Transverse colon (tissue), 4 donors: ENCODE data around the gene RAMP1. TPM values are rescaled to one million over a fixed set of nuclear protein-coding genes. Genes with fewer than 3 reads are reported as not detected.

ENCODE experiments used
- DNase-seq: peaks from one replicate; pipeline ENCODE4 v3.0.0-alpha.2; 2019
- H3K27ac ChIP-seq, 4 donors: fragments of 200-600 bp; sonication (generic); 2 replicates each; pipeline ENCODE4 v1.5.1; 2016 to 2018; ENCODE audit warnings: inconsistent platforms in 4 of 4
- H3K27me3 ChIP-seq: fragments of 200-600 bp; sonication (generic); 2 replicates; pipeline ENCODE4 v1.5.1; 2017; ENCODE audit warnings: inconsistent platforms
- H3K36me3 ChIP-seq, 4 donors: fragments of 200-600 bp; sonication (generic); 2 replicates each; pipeline ENCODE4 v1.5.1; 2017 to 2019; ENCODE audit warnings: inconsistent platforms in 4 of 4
- H3K4me1 ChIP-seq, 4 donors: fragments of 200-600 bp; sonication (generic); 2 replicates each; pipeline ENCODE4 v1.5.1; 2017 to 2020; ENCODE audit warnings: inconsistent platforms in 4 of 4
- H3K4me3 ChIP-seq, 4 donors: fragments of 200-600 bp; sonication (generic); 1 replicate in 1 of 4; 2 replicates in 3 of 4; pipeline versions ENCODE4 v1.5.1 to v1.6.1; 2017 to 2019; ENCODE audit warnings: inconsistent platforms in 4 of 4
- H3K9me3 ChIP-seq, 2 donors: fragments of 200-600 bp; sonication (generic); 2 replicates each; pipeline ENCODE4 v1.5.1; 2017 to 2019; ENCODE audit warnings: inconsistent platforms in 2 of 2
- EP300 ChIP-seq: sonication (generic); formaldehyde crosslinking; IDR thresholded peaks from one replicate; pipeline ENCODE4 v1.6.1; 2017; ENCODE audit warnings: antibody characterized with exemption, low read depth
- POLR2A ChIP-seq: fragments of 450-650 bp; IDR thresholded peaks from one replicate; pipeline ENCODE4 v1.6.1; 2016; ENCODE audit warnings: antibody characterized with exemption, mild to moderate bottlenecking, moderate library complexity
- POLR2AphosphoS5 ChIP-seq, 3 donors: sonication (generic); formaldehyde crosslinking; IDR thresholded peaks; one replicate each; pipeline ENCODE4 v1.6.1; 2016; ENCODE audit warnings: antibody characterized with exemption in 3 of 3
- WGBS, 2 donors: methylation state at CpG; one replicate each; pipeline ENCODE4 v1.1.5; 2018; ENCODE audit warnings: low coverage in 1 of 2; 5-methylcytosine and 5-hydroxymethylcytosine counted together
- in situ Hi-C, 4 donors: fragments of 200-750 bp; cut with MboI; loops; one replicate each; pipeline versions ENCODE4 v1.15.0 to v1.15.1; 2017; ENCODE audit warnings: low sequenced_read_pairs in 3 of 4, low pct_ligation_motif_present in 1 of 4, low pct_unique_long_range_greater_than_20kb in 1 of 4
- intact Hi-C: fragments of 100-400 bp; cut with DNase I; formaldehyde crosslinking; loops from one replicate; pipeline ENCODE4 v1.15.1; 2023; ENCODE audit warnings: low total_unique reads
- total RNA-seq, 4 donors: library from RNA; depleted of rRNA; stranded (reverse); fragments of >200 nt; gene quantifications; one replicate each; pipeline ENCODE4 v1.1.0, GENCODE V29; 2016
- TF ChIP-seq, protein P1 (sequence below), 5 experiments: fragments of 200-600 bp in 3 of 5; fragments of 450-650 bp in 2 of 5; sonication (generic) in 3 of 5; IDR thresholded peaks; 1 replicate in 2 of 5; 2 replicates in 3 of 5; pipeline ENCODE4 v1.5.1; 2016 to 2017; ENCODE audit warnings: antibody characterized with exemption in 5 of 5, inconsistent platforms in 3 of 5, mild to moderate bottlenecking in 2 of 5, moderate library complexity in 1 of 5

Gene RAMP1
- total RNA-seq, 4 donors from 2014 or later, result 47.5 to 158 (median 95.7) TPM

DNA sequence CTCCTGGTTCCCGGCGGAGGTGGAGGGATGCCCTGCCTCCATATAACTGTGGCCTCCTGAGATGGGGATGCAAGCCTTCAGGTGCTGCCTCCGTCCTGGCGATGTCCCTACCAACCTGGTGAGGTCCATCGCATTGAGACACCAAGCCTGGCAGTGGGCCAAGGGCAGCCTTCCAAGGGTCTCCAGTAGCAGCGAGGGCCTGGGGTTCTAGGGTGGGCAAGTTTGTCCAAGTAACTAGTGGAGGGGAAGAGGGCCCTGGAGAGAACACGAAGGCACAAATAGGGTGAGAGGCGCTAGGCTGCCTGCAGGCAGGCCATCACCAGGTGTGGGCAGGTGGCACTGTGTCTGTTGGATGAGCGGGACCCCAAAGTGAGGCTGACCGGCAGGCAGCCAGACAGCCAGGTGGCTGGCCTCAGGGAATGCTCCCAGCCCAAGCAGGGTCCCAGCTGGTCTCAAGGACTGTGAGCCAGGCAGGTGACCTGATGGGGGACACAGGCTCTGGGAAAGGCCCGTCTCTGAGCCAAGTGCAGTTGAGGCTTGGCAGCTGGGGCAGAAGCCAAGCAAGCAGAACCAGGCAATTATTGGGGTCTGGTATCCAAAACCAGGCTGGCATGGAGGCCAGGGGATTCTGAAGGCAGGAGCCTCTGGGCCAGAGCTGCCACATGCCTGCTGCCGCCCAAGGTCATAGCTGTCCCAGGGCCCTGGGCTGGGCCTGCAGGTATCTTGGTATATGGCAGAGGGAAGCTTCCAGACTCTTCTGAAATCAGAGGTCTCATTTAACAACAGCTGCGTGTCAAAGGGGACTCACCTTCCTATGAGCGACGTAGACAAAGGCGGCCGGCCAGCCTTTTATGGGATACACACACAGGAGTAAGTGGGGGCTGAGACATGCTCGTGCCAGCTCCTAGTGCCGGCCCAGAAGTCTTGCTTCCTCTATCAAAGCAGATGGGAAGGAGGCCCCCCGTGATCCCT is 23.4 kb downstream of the RAMP1 start:
- in situ Hi-C loops, result no loop called here
- 84% methylated on average over 20 of the region's 20 CpGs; no CpG with 5 or more reads in 1 of the 2 donors for WGBS, 2 donors

DNA sequence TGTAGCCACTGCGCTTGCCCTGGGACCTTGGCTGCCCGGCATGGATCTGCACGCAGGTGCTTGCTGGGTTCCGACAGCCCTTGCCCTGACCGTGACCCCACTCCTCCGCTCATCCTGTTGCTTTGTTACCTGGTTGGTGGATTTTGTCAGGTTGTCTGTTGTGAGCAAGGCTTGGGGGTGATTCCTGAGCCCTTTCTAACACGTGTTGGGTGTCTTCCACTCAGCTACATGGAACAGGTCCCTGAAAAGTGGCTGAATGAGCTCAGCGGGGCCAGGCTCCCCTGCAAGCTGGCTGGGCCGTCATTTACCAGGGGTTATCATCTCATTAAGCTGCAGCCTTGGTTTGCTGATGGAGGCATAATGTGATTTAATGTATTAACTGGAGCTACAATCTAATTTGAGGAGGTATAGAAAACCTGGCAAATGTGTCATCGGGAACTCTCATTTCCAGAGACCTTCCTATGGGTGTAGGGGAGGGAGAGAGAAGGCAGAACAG is 24.6 kb downstream of the RAMP1 start:
- TF ChIP-seq, protein P1, sequence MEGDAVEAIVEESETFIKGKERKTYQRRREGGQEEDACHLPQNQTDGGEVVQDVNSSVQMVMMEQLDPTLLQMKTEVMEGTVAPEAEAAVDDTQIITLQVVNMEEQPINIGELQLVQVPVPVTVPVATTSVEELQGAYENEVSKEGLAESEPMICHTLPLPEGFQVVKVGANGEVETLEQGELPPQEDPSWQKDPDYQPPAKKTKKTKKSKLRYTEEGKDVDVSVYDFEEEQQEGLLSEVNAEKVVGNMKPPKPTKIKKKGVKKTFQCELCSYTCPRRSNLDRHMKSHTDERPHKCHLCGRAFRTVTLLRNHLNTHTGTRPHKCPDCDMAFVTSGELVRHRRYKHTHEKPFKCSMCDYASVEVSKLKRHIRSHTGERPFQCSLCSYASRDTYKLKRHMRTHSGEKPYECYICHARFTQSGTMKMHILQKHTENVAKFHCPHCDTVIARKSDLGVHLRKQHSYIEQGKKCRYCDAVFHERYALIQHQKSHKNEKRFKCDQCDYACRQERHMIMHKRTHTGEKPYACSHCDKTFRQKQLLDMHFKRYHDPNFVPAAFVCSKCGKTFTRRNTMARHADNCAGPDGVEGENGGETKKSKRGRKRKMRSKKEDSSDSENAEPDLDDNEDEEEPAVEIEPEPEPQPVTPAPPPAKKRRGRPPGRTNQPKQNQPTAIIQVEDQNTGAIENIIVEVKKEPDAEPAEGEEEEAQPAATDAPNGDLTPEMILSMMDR (IDR thresholded peaks at IDR 0.05), result no peak
- TF ChIP-seq POLR2A (no peak), POLR2AphosphoS5 (IDR thresholded peaks at IDR 0.05) (no peak), EP300 (no peak)
- Histone ChIP-seq H3K4me3 (no peak overlapping the region), H3K27me3 (no peaks in the 10 kb centered on the region), H3K9me3 (no peaks in the 10 kb centered on the region), H3K36me3 (no peaks in the 10 kb centered on the region), H3K4me1 (peaks cover 11 to 34% (median 19%) of the 10 kb centered on the region in 4 donors), H3K27ac (peak overlapping the region; percentile 67 to 95 (median 80))
- in situ Hi-C loops (no loop called here), intact Hi-C loops (no loop called here)
- DNase-seq, result no peak
- WGBS, 2 donors, result 80 to 81% methylated on average over 1 to 10 of the region's 10 CpGs

More for the DNA sequence above, 23.4 kb downstream of the RAMP1 start:
- Histone ChIP-seq H3K36me3 (no peaks in the 10 kb centered on the region), H3K4me3 (no peak overlapping the region), H3K9me3 (no peaks in the 10 kb centered on the region), H3K4me1 (peaks cover 13 to 29% (median 21%) of the 10 kb centered on the region in 4 donors), H3K27me3 (no peaks in the 10 kb centered on the region), H3K27ac (peak overlapping the region; percentile 67 to 95 (median 80))
- intact Hi-C loops, result no loop called here
- TF ChIP-seq, protein P1 (IDR thresholded peaks at IDR 0.05), result no peak
- TF ChIP-seq POLR2AphosphoS5 (IDR thresholded peaks at IDR 0.05) (no peak), EP300 (no peak), POLR2A (no peak)
- DNase-seq, result no peak

DNA sequence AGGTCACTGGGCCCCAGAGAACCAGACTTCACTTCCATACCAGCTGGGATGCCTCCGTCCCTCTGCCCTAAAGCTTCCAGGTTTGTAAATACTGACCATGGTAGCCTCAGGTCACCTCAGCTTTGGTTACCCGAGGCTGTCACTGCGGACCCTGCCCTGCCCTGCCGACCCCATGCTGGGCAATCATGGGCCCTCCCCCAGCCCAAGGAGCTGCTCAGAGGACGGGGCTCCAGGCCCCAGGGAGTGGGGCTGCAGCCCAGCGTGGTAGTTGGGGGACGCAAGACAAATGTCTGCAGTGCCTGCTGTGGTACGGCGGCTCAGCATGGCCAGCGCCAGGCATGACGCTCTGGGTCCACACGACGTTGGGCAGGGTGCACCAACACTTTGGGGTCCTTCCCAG is 25.3 kb downstream of the RAMP1 start:
- intact Hi-C loops (no loop called here), in situ Hi-C loops (no loop called here)
- no peak for DNase-seq
- WGBS, 2 donors, result 85 to 100% methylated on average over 1 to 13 of the region's 13 CpGs
- Histone ChIP-seq H3K9me3 (no peaks in the 10 kb centered on the region), H3K4me1 (peaks cover 9 to 34% (median 17%) of the 10 kb centered on the region in 4 donors), H3K4me3 (no peak overlapping the region), H3K27ac (peak overlapping the region; percentile 67 to 95 (median 80)), H3K27me3 (no peaks in the 10 kb centered on the region), H3K36me3 (no peaks in the 10 kb centered on the region)
- TF ChIP-seq POLR2AphosphoS5 (IDR thresholded peaks at IDR 0.05) (no peak), EP300 (no peak), POLR2A (no peak)
- TF ChIP-seq, protein P1 (IDR thresholded peaks at IDR 0.05), result no peak

DNA sequence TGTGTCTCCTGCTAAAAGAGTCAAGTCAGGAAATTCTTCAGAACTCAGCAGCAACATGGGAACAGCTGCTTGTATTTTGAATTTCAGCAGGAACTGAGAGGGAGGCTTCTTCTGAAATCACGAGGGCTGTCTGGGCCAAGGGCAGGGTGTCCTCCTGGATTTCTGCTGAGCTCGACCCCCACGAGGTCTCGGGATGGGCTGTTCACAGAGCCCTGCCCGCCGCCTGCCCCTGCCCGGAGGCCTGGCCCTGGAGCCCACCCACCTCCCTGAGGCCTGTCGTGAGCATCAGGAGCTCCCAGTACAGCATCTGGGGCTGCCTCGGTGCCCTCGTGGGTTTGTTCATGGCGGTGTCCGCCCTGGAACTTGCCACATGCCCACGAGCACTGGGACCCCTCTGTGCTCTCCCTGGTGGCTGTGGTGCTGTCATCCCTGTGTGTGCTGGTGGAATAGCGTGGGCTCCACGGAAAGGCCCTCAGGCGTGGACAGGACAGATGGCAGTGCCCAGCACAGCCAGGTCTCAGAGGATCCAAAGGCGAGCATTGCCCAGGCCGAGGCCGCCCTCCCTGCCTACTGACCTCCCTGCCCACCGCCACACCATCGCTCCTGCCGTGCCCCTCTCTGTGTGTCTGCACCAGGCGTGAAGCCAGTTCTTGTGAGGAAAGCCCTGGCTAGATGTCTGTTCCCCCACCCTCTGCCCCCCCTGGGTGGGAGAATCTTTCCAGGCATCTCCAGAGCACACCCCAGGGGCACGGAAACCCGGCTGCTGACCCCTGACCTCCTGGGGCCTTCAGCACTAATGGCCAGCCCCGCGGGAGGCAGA is 25.9 kb downstream of the RAMP1 start:
- Histone ChIP-seq H3K9me3 (no peaks in the 10 kb centered on the region), H3K27ac (peak overlapping the region; percentile 67 to 95 (median 80)), H3K4me3 (no peak overlapping the region), H3K27me3 (no peaks in the 10 kb centered on the region), H3K36me3 (no peaks in the 10 kb centered on the region), H3K4me1 (peaks cover 9 to 34% (median 17%) of the 10 kb centered on the region in 4 donors)
- in situ Hi-C loops, result no loop called here
- DNase-seq, result no peak
- TF ChIP-seq POLR2AphosphoS5 (IDR thresholded peaks at IDR 0.05) (no peak), POLR2A (no peak), EP300 (no peak)
- TF ChIP-seq, protein P1 (IDR thresholded peaks at IDR 0.05), result no peak
- WGBS, 2 donors, result 84% methylated on average over 21 of the region's 27 CpGs; no CpG with 5 or more reads in 1 of the 2 donors
- intact Hi-C loops, result no loop called here
